ENCODE data around the gene OGA.

The OGA gene

DNA sequence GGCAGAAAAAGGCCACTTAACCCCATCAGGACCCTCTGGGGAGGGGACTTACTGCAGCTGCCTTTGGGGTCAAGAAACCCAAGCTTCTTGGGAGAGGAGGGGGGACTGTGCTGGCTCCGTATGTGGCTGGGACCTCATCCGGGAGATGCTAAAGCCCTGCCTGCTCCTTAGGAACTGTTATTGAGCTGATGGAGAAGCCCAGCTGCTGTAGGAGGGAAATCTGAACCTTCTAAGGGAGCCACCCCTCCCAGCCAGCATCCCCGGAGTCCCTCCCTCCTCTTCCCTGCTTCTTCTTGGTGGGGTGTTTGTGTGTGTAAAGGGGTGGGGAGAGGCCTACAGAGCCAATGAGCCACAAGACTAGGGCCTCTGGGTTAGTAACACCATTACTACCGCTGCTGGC is 17.1 kb upstream of the OGA start:
- DNase-seq (ENCODE audit: low read depth) = no peak

DNA sequence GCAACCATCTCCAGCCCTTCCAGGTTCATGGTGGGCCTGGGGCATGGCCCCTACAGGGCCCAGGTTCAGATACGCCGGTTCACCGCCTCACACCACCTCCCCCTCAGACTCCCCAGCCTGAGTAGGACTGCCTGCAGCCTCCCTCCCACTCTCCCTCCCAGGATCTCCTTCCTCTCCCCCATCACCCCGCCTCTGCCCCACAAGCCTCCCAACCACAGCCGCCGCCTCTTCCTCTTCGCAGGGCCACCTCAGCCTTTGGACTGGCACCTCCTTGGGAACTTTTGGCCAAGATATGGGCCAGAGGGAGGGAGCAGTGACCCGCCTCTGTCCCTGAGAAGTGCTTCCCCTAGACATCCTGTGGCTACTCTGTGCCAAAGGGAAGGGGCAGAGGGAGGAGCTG is 16.1 kb upstream of the OGA start:
- DNase-seq (ENCODE audit: low read depth) = no peak

DNA sequence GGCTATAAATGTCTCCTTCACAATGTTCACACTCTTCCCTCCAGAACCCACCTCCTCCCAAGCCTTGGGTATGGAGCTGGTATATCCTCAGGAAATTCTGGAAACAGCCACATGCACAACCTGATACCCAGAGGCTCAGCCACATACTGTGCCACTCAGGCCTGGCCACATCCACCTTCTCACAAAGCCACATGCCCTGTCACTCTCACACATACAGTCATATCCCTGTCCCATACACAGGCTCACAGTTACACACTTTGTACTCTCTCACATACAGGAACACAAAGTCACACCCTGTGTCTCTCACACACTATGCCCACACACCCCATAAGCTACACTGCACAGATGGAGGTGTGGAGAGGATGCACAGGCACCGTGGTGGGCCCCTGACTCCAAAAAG is 15.2 kb upstream of the OGA start:
- no peak for DNase-seq (ENCODE audit: low read depth)

DNA sequence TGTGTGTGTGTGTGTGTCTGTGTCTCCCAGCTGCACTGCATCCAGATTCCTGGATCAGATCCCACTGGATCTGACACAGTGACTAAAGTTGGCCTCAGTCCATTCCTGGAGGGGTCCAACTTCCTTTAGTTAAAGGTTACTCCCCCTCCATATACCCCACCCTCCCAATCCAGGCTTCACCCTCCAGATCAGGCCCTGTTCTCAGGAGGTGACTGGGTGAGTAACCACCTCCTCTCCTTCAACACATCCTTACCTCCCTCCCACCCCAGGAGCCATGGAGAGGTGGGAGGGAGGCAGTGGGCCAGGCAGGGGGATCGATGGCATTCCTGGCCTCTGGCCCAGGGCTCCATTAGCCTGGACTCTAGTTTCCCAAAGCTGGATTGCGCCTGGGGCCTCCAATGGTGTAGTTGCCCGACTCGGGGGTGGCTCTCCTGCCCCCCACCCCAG is 14.1 kb upstream of the OGA start:
- no peak for DNase-seq (ENCODE audit: low read depth)

DNA sequence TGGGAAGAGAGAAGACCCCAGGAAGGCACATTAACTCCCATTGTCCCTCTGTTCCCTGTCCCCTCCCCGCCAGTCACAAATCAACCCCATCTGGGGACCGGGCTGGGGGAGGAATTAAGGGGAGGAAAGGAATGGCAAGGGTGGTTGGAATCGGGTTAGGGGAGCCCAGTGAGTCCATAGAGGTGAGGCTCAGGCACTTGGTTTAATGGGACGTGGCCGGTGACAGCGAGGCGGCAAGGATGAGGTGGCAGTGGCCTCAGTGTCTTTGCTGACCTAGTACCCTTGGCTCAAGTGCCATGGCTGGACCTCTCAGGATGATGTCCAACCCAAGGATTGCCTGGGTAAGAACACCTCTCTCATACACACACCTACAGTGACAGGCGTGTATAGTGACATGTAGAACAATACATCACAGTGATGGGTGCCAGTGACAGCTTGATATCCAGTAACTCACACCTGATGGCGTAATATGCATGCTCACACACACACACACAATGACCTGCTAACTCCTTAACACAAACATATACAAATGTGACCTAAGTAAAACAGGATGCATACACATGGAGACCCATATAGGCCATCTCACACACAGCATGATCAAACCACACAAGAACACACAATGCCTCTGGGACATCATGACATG is 13.0 kb upstream of the OGA start:
- no peak for DNase-seq (ENCODE audit: low read depth)

DNA sequence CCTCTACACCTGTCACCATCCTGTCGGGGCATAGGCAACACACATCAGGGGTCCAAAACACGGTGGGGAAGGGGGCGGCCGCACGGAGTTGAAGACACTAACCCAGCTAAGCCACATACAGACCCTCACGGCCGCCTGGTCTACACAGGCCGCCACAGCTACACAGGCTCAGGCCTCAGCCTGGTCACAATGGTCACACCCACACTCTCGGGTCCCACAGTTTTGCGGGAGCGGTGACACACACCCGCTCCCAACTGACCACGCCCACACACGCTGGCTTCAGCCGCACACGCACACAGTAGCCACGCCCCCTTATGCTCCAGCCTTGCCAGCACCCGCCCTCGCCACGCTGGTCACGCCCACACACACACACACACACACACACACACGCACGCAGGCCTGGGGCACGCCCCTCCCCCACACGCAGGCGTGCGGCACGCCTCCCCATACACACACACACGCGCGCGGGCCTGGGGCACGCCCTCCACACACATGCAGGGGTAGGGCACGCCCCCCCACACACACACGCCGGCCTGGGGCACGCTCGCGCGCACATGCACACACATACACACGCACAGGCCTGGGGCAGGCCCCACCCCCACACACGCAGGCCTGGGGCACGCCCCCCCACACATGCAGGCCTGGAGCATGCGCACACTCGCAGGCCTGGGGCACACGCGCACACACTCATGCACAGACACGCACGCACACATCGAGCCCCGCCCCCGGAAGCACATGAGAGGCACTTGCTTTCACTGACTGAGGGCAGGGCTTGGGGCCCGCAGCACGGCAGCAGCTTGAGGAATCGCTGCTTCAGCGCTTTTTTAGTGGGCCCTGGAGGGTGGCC is 12.3 kb upstream of the OGA start:
- peak; percentile 91 for DNase-seq (ENCODE audit: low read depth)

DNA sequence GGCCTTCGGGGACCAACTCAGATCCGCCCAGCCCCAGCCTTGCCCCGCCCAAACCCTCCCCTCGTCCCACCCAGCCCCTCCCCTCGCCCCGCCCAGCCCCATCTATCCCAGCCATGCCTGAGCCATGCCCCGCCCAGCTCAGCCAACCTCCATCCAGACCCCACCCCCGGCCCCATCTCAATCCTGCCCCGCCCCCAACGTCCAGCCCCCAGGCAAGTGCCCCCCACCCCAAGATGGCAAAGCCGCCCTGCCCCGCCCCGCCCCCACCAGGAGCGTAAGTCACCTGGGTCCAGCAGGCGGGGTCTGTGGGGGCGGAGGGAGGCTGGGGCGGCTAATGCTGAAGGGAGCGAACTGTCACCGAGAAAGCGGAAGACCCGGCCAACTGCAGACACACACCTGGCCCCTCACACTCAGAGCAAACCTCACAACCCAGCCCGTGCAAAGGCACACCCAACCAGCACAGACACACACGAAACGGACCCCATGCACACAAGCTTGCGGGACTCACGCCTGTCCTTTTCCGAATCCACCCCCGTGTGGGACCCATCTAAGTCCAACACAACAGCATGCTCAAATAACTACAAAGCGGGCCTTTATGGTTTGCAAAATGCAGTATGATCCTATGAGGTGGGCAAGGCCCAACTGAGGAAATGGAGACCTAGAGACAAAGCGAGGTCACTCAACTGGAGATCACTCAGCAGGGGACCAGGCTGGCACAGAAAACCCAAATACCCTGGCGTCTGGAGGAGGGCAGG is 11.5 kb upstream of the OGA start:
- peak; percentile 50 for DNase-seq (ENCODE audit: low read depth)

DNA sequence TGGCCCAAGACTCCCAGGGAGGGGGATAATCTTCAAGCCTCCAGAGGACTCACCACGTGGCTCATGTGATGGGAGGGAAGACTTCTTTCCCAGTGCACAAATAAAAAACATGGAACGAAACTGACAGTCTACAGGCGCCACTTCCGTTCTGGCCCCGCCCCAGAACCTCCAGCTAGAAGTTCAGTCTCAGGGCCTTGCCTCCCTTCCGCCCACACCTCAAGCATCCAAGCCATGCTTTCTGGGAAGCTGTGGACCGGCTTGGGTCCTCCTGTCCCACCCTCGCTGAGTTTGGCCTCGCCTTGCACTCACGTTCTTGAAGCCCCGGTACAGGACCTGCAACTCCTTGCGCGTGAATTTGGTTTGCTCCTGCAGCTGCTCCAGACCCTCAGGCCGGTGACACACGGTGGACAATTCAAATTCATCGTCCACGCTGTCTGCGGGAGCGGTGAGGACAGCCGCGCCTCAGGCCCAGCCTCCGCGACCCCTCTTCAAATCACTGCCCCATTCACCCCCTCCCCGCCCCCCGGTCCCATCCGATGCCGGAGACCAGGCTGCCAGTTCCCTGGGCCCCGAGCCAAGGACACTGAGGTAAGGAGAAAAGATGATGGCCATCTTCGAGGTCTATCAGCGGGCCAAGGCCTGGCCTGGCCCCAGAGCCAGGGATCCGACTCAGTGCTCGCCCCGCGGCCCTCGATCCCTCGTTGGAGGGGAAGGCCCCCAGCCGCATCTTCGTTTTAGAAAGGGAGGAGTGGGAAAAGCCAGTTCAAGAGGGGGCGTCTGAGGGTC is 10.7 kb upstream of the OGA start:
- DNase-seq (ENCODE audit: low read depth) = no peak

DNA sequence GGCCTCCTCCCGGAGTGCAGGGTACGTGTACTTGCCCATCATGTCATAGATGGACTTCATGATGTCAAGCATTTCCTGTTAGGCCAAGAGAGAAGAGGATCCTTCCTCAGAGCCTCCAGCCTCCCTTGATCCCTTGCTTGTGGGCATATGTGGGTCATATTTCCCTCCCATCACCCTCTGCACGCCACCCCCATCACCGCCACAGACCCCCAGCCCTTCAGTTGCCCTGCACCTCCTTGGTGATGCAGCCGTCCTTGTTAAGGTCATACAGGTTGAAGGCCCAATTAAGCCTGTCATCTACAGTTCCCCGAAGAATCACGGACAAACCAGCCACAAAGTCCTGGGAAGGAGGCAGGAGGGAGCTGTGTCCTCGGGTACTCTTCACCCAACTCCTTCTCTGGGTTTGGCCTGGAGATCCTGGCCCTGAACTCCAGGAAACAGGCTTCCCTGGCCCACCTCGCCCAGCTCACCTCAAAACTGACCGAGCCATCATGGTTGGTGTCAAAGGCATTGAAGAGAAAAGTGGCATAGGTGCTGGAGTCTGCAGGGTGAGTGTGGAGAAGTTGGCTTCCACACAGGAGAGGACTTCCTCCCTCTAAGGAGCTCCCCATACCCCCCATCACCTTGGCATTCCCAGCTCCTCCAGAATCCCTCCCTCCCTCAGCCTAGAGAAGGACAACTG is 9.8 kb upstream of the OGA start:
- no peak for DNase-seq (ENCODE audit: low read depth)

DNA sequence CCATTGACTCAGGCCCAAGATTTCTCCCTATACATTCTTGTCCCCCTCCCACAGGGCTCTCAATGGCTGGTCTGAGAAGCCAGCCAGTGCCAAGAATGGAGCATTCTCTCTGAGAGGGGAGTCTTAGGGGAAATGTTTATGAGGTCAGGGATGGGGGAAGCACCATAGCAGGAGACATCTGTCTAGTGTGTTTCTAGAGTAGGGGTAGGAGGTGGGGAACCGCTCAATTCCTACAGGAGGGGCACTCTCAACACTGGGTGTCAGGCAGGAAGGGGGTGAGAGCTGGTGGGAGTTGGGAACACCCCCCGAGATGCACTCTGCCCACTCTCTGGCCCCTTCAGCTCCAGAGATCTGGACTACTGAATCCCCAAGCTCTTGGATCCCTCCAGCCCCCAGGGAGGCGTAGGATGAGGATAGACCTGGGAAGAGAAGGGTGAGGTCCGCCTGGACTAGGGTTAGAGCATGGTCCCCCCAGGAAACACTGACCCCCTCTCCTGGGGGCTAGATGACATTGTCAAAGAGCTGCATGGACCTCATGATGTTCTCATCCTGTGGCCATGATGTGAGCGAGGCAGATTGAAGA is 8.7 kb upstream of the OGA start:
- no peak for DNase-seq (ENCODE audit: low read depth)

DNA sequence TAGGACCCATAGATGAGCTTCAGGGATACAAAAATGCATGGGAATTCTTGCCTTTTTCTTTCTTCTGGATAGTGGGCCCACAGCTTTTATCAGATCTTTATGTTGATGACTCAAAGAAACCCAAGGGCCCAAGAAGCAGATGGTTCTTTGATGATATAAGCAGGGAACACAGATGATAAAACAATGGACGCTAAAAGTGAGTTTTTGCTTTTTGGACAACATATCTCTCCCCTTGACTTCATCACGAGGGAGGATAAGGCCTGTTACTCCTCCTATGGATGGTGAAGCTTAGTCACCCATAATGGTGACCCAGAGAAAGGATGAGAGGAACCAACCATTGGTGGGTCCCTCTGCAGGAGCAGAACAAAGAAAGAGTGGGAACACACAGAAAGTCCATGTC is 6.5 kb upstream of the OGA start:
- DNase-seq (ENCODE audit: low read depth) = no peak

DNA sequence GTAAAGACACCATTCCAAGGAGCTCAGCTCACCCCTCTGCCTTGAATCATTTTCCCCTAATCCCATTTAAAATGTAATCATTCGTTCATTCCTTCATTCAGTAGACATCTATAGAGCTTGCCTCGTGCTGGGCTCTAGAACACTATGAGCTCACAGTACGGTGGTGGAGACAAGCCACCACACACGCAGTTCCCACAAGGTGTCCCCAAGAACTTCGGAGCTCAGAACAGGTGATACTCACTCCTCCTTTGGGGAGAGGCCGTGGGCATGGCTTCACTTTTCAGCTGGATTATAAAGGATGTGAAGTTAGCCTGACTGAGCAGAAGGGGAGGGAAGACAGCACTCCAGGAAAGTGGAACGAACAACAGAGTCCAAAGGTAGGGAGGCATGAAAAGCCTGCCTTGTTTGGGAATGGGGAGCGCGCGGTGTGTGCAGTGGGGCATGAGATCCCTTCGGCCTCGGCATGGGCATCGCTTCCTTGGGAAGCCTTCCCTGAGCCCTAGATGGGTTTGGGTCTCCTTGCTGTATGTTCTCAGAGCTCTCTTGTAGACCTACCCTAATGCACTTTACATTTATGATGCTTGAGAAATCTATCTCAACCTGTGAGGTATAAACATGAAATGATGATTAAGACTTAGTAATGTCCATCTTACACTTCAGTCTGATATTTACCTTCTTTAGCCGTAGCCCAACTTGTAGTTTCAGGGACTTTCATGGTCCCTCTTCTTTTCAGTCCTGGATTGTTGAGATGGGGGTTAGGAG is 809 bp upstream of the OGA start:
- DNase-seq (ENCODE audit: low read depth) = peak; percentile 15

DNA sequence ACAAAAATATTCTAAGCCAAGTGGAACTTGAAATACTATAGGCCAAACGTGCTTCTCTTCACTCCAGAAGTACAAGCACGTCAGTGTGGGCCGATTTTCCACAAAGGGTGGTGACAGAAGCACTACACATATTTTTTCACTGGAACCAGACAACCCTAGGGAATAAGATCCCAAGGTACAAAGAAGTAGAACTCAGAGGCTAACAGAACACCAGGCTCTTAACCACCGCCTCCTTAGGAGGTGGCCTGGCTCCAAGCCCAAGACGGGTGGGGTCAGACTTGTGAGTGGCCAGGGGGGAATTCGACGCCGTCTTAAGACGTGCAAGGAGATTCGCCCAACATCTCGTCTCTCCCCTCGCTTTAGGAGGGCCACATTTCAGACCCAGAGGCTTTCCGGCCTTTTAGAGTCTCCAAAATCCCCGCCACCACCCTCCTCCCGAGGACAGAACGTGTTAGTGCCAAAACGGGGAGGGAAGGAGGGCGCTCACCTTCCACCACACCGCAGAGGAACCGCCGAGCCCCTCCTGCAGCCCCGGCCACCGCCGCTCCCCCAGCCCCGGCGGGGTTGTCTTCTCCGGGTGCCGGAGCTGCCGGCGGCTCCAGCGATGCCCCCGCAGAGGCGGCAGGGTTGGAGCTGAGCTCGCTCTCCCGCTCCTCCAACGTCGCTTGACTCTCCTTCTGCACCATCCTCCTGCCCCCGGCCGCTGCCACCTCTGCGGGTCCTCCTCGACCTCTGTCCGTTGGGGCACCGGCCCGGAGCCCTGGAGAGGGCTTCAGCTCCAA is 716 bp downstream of the OGA start:
- no peak for DNase-seq (ENCODE audit: low read depth)

DNA sequence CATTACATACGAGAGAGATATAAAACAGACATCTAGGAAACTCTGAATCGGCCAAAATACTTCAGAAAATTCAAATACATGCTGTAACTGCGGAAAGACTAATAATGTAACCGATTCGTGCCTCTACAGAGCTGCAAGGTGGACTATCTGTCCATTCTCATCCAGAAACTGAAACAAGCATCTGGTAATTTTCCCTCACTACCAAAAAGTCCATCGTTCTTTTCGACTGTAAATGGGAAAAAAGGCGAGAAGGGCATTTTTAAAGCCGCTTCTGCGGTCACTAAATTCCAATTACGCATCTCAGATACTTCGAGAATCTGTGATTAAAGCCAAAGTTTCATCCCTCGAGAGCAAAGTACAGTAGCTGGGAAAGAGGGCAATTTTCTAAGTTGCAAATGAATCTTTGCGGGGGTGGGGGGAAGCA is 1.3 kb downstream of the OGA start:
- no peak for DNase-seq (ENCODE audit: low read depth)

DNA sequence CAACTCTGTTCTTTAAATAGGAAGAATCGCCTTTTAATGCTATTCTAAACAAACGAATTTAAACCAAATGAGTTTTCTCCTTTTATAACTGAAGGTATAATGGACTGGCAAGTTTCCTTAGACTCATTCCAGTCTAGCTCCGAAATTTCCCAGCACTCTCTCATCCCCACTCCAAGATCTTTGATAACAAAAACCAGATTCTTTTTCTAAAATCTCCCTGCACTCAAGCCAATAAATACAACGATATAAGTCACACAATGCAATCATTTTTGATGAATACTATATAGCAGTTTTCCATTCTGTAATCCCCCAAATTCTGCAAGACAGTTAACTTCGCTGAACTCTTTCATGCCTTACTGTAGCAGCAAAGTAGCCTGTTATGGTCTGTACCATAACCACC is 1.9 kb downstream of the OGA start:
- DNase-seq (ENCODE audit: low read depth) = no peak

DNA sequence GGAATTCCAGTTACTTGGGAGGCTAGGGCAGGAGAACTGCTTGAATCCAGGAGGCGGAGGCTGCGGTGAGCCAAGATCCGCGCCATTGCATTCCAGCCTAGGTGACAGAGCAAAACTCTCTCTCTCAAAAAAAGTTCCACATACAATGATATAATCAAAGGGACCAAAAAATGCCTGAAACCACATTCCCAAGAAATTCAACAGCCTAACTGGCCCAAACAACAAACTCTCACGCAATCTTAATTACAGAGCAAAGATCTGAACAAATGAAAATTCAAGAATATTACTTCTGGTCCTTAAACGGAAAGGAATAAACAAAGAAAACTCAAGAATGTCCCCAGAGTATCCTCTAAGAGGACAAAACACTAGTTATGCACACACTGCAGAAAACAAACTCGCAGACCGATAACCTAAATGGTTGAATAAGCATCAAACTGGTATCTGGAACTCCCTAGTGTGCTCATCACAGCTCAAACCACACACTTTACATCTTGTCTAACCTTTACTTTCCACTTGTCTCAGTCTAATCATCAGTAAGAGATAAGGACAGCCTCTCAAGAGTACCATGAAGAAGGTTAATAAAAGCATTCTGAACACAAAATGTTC is 3.7 kb downstream of the OGA start:
- DNase-seq (ENCODE audit: low read depth) = no peak

DNA sequence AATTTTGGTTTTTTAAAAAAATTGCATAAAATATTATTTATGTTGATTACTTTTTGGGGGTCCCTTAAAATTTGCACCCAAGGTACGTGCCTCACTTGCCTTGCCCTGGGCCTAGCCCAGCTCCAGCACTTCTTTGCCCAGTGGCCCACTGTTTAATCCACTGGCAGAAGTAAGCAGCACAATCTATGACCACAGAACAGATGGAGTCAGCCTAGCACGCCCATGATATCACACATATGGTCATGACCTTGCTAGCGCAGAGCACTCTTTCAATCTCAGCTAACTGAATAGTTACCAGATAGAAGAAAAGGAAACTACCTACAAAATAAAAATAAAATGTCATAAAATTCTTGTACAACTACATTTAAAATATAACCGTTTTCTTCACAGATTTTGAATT is 5.6 kb downstream of the OGA start:
- DNase-seq (ENCODE audit: low read depth) = no peak

DNA sequence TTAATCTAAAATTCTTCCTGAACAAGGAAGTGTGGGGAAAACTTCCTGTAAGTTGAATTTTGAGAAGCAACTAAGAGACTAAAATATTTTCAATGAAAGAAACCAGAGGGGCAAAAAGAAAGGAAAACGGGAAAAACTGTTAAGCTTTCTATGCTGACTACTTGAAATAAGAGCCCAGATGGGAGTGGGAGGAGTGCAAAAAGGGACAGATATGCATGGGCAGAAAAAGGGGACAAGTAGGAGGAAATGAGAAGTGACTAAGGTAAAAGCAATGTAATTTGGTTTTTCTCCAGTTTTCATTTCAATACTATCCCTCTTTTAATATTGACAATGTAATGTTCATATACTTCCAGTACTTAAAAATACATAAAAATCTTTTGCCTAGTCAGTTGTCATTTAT is 11.1 kb downstream of the OGA start:
- DNase-seq (ENCODE audit: low read depth) = no peak

DNA sequence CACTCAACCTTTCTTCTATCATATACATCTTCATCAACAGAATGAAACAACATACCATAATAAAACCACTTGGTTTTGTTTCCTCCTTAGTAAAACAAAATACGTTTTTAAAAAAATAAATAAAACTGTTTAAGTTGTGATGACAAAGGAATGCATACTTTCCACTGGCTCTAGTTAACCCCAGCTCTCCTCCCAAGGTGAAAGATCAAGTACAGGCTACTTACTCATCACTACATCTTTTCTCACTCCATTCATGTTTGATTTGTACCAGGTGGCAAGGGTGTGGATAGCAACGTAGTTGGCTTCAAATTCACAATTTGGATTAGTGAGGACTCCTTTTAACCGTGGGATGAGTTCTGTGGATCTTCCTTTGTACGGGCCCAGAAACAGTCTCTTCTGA is 14.7 kb downstream of the OGA start:
- no peak for DNase-seq (ENCODE audit: low read depth)

Data from activated T-helper 9 cell treated with anti-CD3 and anti-CD28 coated beads, Interleukin-2, amount 50 U/mL, for 16 hours (primary cell).